Limb (tissue), 2 donors: ENCODE measurements around the gene RAP1GAP.

Experiments used
- DNase-seq, 2 donors: peaks; one replicate each; pipeline ENCODE4 v3.0.0-alpha.2; 2016; ENCODE audit errors: extremely low spot score in 2 of 2

Gene RAP1GAP

DNA sequence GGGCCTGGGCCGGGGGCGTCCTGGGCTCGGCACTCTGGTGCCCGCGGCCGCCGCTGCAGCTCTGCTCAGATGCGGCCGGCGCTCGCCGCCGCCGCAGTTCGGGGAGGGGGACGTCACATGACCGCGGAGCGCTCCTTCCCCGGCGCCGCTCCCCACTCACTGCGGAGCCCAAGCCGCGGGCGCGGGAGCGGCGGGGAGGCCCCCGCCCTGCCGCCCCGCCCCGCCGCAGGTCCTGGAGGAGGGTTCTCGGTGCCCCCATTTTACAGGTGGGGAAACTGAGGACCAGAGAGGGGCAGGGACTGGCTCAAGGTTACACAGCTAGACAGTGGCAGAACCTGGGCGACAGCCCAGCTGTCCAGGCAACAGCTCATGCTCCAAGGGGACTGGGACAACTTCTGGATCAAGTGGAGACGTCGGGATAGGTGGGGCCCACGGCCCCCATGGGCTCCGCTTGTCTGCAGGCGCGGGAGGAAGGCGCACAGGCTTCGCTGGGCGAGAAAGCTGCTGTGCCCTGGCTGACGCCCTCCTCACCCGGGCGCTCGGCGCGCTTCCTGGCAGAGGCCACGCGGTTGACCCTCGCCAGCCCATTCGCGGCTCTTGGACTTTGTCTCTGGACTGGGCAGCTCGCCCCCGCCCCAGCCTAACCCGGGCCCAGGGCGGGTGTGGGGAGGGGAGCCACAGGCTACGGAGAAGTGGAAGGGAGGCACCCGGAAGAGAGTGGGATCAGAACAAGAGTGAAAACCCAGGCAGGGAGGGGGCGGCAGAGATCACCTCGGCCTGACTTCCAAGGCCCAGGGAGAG lies at the start of gene RAP1GAP:
Gene RAP1GAP, minus strand, starts transcription at position 100 of the 801 bp plus-strand sequence. CDS start 49,325 bp downstream, outside the sequence.
- DNase-seq: peak in 1 of 2 donors; percentile 69

DNA sequence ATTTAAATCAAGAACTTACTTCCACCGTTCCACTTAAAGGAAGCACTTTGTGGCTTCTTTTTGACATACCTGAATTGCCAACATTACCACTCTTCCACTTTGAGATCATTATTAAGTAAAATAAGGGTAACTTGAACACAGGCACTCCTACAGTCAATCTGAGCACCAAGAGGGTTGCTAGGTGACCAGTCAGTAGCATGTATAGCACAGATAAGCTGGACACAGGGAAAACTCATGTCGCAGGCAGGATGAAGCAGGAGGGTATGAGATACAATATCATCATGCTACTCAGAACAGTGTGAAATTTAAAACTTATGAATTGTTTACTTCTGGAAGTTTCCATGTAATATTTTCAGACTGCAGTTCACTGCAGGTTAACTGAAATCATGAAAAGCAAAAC lies 47.0 kb upstream of the RAP1GAP start:
- DNase-seq: no peak

DNA sequence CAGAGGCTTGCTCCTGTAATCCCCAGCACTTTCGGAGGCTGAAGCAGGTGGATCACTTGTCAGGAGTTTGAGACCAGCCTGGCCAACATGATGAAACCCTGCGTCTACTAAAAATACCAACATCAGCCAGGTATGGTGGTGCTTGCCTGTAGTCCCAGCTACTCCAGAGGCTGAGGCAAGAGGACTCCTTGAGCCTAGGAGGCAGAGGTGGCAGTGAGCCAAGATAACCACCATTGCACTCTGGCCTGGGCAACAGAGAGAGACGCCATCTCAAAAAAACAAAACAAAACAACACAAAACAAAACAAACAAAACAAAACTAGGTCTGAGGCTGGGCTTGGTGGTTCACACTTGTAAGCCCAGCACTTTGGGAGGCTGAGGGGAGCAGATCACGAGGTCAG lies 38.7 kb upstream of the RAP1GAP start:
- DNase-seq: no peak

DNA sequence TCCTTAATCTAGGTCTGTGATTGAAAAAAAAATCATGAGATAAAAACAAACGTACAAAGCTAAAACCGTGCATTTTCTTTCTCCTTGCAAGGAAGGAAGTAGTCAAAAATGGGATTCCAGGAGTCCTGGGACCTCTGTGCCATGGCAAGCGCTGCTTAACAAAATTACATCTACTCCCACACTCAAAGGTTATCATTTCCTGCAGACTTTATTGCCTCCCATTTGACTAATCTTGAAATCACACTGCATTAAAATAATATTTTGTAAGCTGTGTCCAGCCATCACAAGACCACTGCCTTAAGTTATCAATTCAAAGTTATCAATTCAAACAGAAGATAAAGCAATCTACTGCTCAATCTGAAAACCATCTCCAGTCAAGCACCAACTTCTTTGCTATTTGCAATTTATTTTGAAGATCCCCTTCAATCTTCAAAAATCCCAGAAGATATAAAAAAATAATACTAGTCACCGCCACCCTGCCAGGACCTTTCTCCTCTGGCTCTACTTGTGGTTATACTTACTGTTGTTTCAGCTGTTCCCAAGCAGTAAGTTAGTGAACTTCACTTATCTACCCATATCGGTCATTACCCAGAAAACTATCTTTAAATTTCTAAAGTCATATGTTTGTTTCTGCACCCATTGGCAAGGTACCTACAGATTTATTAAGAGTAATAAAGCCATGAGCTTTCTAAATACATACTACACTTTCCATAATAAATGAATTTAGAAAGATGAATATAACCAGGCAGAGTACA lies 38.1 kb upstream of the RAP1GAP start:
- no peak for DNase-seq

DNA sequence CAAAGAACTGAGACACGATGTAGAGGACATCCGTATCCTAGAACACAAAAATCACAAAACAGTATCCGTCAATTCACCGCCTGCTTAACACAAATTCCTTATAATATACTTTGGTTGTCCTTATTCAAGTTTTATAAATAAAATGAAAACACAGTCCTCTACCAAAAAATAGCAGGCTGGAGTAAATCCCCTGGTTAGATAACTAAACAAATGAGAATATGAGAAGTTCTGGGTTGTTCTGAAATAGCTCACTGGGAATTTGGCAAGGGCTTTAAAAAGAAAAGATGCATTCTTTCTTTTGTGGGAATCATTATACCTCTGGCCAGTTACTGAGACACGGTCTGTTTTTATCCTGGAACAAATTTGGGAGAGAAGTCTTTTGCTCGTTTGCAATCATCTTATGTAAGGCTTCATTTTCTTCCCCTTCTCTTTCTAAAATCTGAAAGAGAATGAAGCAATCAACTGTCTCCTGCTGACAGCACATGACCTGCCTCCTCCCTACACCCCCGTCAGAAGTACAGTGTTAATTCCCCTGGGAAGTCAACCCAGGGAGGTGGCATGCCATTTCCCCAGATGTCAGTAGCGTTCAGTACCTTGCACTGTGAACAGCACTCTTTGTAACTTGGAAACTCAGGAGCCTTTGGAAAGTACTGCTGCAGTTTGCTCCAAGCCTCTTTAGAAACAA lies 37.1 kb upstream of the RAP1GAP start:
- no peak for DNase-seq

DNA sequence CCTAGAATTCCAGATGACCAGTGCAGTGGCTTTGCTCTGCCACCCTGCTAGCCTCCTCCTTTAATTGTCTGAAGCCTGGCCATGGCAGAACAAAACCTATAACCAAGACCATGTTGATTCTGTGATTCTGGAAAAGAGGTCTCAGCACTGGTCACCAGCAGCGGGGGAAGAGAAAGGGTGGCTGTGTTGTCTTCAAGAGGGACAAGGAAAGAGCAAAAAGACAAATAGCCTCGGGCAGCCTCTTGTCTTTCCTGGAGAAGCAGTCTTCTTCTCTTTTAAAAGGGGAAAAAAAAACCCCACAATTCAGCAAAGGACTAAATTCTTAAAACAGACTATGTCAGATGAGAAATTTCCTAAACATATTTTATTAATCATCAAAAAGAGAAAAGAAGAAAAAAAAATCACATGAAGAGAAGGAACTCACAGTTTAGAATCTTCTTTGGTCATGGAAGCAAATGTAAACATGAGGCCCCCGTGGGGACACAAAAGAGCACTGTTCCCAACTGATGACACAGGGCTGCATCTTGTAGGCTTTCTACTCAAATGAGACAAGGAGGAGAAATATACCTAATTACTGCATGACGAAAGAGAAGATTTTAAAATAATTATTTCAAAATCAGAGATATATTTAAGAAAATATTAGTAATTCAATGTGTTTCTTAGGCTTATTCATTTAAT lies 36.3 kb upstream of the RAP1GAP start:
- no peak for DNase-seq

DNA sequence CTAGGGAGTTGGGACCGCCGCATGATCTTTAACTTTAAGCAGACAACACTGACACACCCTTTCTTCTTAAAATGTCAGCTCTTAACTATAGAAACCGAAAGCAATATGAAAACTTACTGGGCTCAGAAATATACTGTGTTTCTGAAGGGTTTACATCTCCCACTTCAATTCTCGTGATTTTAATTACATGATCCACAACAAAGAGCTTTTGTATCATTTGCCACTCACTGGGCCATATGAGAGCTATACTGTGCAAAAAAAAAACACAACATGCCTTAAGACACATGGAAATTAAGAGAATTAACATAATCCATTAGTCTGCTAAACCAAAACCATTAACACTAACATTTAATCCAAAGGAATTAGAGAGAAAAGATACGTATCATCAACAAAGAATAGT lies 35.0 kb upstream of the RAP1GAP start:
- DNase-seq: no peak

DNA sequence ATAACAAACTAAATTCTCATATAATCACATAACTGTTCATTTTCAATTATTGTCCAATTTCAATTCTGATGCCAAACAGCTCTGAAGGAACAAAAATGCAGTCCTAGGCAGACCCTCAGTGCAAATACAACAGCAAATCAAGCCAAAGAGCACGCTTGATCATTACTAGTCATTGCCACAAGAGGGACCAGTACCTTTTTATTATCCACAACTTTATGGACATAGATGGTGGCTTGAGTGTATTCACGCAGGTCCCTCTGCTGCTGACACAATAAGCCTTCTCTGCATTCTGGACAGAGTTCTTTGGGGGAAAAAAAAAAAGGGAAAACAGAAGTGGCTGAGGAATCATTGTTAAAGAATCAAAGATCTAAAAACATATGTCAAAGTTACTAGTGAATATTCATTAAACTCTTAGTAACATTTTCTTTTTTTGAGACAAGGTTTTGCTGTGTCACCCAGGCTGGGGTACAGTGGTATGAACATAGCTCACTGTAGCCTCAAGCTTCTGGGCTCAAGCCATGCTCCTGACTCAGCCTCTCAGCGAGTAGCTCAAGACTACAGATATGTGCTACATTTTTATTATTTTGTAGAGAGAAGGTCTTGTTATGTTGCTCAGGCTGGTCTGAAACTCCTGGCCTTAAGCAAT lies 34.3 kb upstream of the RAP1GAP start:
- no peak for DNase-seq

DNA sequence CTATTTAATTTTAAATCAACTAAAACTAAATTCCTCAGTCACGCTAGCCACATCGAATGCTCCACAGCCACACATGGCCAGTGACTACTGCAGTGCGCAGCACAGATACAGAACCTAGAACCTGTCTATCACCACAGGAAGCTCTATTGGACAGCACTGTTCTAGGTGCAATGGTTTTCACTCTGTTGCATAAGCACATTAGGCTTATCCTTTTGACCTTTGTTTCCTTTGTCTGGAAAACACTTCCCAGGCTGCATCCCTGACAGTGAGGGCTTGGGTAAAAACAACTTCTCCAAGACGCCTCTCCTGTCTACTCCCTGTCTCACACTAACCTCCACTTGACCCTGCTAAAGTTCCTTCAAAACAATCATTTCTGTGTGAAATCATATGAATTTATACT lies 33.6 kb upstream of the RAP1GAP start:
- DNase-seq: no peak

DNA sequence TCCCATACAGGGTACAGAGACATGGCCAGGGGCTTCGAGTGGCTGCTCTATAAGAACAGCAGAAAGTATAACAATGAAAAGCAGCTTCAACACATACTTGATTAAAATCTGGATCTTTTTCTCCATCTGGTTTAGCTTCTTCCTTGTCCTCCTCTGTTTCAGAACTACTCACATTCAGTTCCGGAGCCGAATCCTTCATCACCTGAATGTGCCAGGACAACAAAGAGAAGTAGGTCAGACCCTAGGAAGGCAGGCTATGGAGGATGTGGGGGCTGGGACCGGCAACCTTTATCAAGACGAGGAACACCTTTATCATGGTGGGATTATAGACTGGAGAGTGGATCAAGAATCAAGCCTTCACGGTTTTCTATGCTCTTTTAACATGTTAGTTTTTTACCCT lies 32.2 kb upstream of the RAP1GAP start:
- DNase-seq: no peak

DNA sequence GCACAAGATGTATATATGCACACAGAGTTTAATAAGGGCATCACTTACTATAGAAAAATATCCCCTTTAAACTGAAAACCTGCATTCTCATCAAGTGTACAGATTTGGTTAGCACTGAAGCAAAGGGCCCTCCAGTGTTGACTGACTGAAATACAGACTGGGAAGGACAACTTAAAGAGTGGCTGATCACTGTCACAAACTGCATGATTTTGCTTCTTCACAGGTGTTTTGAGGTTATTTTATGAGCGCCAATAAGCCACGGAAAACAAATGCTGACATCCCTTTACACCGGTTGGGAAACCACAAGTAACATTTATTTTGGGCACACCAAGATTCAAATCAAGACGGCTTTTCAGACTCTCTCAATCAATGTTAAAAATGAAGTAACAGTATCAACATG lies 30.9 kb upstream of the RAP1GAP start:
- DNase-seq: no peak

DNA sequence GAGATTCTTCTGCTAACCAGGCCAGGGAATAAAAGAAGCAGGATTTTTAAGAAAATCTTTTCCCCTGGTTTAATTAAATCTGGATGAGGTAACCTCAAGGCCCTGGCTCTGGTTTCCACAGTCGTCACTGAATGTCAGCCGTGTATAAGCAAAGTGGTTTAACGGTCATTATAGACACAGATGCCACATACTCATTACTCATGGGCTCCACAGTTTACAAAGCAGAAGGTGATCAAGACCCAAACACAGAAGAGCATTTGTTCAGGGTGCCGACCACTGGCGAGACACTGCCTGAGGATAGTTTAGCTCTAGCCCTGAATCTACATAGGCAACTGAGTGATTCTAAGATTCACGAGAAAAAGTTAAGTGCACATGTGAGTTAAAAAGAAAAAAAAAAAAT lies 27.8 kb upstream of the RAP1GAP start:
- no peak for DNase-seq

DNA sequence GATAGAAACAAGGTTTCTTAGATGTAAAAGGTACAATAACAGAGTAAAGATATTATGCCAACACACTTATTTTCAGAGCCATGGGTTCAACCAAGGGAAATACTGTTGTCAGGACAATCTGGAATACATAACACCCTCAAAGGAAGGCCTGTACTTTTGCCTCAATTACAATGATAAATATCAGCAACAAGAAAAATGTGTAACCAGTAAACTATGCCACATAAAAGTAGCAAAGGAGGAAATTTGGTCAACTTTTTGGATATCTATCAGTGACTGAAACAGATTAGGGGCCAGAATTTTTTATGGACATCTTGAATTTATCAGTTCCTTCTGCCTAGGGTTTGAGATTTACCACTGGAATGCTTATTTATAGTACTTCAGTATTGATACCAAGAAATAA lies 24.6 kb upstream of the RAP1GAP start:
- DNase-seq: no peak

DNA sequence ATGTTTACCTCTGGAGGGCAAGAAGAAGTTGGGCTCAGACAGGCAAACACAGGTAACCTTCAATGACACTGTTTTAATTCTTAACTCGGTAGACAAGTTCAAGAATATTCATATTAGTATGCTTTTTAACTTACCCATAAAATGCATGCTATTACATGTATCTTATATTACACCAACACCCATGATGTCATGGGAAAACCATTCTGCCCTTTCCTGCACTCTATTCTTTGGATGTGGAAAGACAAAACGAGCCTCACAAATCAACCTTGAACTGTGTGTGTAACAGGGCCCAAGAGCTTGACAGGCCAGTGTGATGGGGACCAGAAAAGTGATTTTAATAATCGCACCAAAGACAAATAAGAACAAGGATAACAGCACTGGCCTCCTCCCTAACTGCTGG lies 22.6 kb upstream of the RAP1GAP start:
- DNase-seq: no peak

DNA sequence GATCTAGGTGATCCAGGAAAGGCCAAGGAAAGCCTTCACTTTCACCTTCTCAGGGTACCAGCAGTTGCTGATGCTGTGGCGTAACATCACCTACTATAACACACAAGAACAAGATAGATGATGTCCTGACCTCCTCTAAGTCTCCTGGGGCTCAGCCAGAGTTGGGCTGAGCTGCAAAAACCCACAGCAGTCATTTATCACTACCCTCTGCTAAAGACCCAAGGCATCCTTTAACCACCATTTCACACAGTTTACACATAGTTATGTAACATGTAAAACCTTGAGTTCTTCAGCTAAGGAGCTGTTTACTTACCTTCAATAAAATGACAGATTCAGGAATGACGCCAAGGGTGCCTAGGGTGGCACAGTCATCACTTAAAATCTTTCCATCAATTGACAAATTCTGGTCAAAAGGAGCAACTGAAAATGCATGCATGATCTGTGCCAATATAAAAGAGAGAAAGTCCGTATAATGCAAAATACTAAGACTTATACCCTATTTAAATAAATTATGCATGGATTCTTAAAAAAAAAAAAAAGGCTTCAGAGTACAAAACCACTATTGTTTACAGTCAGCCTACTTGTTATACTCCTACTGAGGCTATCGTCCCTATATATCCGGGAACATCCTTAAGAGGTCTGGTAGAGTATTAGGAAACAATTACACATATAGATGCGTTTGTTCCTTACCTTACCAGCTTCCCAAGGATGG lies 20.7 kb upstream of the RAP1GAP start:
- DNase-seq: no peak

DNA sequence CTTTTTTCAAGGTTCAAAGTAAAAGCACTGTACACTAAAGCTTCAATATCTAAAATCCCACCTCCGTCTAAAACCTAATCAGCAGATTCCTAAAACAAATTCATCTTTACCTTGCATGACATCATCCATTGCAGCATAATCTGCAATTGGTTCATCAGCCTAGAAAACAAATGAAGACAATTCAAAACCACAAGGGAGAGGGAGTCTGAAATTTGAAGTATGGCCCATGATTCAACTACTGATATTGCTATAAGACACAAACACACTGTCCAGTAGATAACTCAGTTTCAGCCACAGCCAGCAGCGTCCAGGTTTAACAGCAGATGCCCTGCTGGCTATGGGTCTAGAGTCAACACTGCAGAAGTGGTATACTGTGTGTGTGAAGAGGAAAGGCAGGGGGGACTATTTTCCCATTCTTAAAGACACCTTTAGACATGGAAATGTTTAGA lies 17.9 kb upstream of the RAP1GAP start:
- DNase-seq: no peak

DNA sequence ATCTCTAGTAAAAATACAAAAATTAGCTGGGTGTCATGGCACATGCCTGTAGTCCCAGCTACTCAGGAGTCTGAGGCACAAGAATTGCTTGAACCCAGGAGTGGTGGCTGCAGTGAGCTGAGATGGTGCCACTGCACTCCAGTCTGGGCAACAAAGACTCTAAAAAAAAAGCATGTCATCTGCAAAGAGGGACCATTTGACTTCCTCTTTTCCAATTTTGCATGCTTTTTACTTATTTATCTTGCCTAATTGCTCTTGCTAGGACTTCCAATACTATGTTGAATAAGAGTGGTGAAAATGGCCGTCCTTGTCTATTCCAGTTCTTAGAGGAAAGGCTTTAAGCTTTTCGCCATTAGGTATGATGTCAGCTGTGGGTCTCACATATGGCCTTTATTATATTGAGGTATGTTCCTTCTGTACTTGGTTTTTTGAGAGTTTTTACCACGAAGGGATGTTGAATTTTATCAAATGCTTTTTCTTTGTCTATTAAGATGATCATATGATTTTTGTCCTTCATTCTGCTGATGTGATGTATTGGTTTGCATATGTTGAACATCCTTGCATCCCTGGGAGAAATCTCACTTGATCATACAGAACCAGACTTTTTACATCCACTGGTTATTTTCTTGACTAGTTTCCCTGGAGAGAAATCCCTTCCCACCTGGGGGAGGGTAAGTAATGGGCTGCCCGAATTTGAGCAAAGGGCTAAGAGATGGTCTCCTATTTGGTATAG lies 17.0 kb upstream of the RAP1GAP start:
- DNase-seq: no peak

DNA sequence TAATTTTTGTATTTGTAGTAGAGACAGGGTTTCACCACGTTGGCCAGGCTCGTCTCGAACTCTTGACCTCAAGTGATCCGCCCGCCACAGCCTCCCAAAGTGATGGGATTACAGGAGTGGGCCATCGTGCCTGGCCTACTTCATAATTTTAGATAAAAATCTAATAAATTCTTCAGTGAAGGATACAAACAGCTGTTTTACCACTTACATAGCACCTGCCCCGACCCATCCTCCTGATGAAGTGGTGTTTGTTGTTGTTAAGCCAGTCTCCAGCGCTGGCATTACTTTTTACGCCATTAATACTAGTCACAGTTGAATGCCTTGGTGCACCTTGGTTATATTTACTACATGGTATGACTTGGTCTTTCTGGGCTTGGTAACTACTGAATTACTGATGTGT lies 12.3 kb upstream of the RAP1GAP start:
- DNase-seq: no peak

DNA sequence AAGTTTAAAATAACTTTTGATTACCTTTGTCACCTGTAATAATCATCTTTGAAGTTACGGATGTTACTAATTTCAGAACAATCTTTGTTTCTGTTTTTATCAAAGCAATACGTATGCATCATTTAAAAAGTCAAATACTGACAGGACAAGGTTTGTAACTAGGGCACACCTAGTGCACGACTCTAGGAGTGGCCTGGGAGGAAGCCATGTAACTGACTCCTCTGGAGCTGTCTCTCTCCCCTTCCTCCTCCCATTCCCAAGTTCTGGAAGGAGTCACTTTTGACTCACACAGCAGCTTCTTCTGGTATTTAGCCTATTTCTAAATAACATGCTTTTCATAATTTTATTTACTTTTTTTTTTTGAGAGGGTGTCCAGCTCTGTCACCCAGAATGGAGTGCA lies 11.8 kb upstream of the RAP1GAP start:
- DNase-seq: no peak

DNA sequence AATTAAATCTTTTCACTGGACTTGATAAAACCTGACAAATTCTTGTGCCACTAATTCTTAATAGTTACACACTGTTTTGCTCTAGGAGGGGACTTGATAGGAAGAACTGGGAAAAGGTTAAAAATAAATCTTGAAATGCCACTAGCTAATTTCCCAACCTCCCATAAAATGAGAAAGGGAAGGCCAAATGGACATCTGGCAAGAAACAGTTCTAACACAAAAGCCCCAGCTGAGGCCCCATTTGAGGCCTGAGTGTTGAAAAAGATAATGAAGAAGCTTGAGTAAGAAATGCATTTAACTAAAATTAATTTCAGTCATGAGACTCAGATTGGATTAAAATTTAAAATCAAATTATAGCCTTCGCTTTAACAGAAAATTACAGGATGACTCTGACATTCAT lies 11.2 kb upstream of the RAP1GAP start:
- no peak for DNase-seq
